Astrocyte (in vitro differentiated cells and primary cell): ENCODE results near the gene IQCE. TPM values are rescaled to one million over a fixed set of nuclear protein-coding genes. Genes with fewer than 3 reads are reported as not detected.

Experiments used
- DNase-seq: peaks from one replicate; pipeline ENCODE4 v3.0.0-alpha.2; 2010; ENCODE audit warnings: low read depth
- FAIRE-seq: peaks from 2 replicates; lab custom pipeline; 2011; peaks lifted over from hg19 to GRCh38; lab: Jason Lieb, UNC
- H2AFZ ChIP-seq: 2 replicates; pipeline ENCODE4 v1.6.0; 2012; ENCODE audit warnings: low read depth, low read length, inconsistent platforms
- H3K27ac ChIP-seq: 2 replicates; pipeline ENCODE4 v1.5.1; 2011; ENCODE audit warnings: low read depth, low read length, inconsistent platforms
- H3K27me3 ChIP-seq: 2 replicates; pipeline ENCODE4 v1.6.0; 2011; ENCODE audit warnings: low read length, inconsistent platforms; ENCODE audit not compliant: insufficient read depth
- H3K36me3 ChIP-seq: 2 replicates; pipeline ENCODE4 v1.5.1; 2011; ENCODE audit warnings: low read length, inconsistent platforms; ENCODE audit not compliant: insufficient read depth
- H3K4me1 ChIP-seq: 2 replicates; pipeline ENCODE4 v1.5.1; 2011; ENCODE audit warnings: low read length, inconsistent platforms; ENCODE audit not compliant: insufficient read depth
- H3K4me2 ChIP-seq: 2 replicates; pipeline ENCODE4 v1.6.0; 2012; ENCODE audit warnings: low read length, inconsistent platforms
- H3K4me3 ChIP-seq: 2 replicates; pipeline ENCODE4 v1.5.1; 2011; ENCODE audit warnings: low read depth, mild to moderate bottlenecking, low read length, inconsistent platforms; ENCODE audit not compliant: insufficient read depth
- H3K79me2 ChIP-seq: 2 replicates; pipeline ENCODE4 v1.6.0; 2012; ENCODE audit warnings: mild to moderate bottlenecking, low read length, inconsistent platforms; ENCODE audit not compliant: insufficient read depth
- H3K9ac ChIP-seq: 2 replicates; pipeline ENCODE4 v1.6.0; 2012; ENCODE audit warnings: mild to moderate bottlenecking, low read length, inconsistent platforms
- H3K9me3 ChIP-seq: 2 replicates; pipeline ENCODE4 v1.5.1; 2012; ENCODE audit warnings: low read depth, mild to moderate bottlenecking, low read length, inconsistent platforms; ENCODE audit not compliant: insufficient read depth
- H4K20me1 ChIP-seq: 2 replicates; pipeline ENCODE4 v1.6.0; 2012; ENCODE audit warnings: low read length, inconsistent platforms; ENCODE audit not compliant: insufficient read depth
- H3K27ac Mint-ChIP-seq: one replicate; pipeline ENCODE4 v1.8.0; 2021; ENCODE audit warnings: mild to moderate bottlenecking, mixed read lengths; ENCODE audit not compliant: unreplicated experiment
- H3K27me3 Mint-ChIP-seq: one replicate; pipeline ENCODE4 v1.8.0; 2021; ENCODE audit warnings: low read depth, mixed read lengths; ENCODE audit not compliant: unreplicated experiment
- H3K36me3 Mint-ChIP-seq: one replicate; pipeline ENCODE4 v1.8.0; 2021; ENCODE audit warnings: low read depth, mixed read lengths; ENCODE audit not compliant: unreplicated experiment
- H3K4me1 Mint-ChIP-seq: one replicate; pipeline ENCODE4 v1.8.0; 2021; ENCODE audit warnings: low read depth, mixed read lengths; ENCODE audit not compliant: unreplicated experiment
- H3K4me3 Mint-ChIP-seq: one replicate; pipeline ENCODE4 v1.8.0; 2021; ENCODE audit warnings: mild to moderate bottlenecking, moderate library complexity, mixed read lengths; ENCODE audit not compliant: unreplicated experiment
- H3K9me3 Mint-ChIP-seq: one replicate; pipeline ENCODE4 v1.8.0; 2021; ENCODE audit warnings: mild to moderate bottlenecking, mixed read lengths; ENCODE audit not compliant: unreplicated experiment
- EZH2 ChIP-seq: IDR thresholded peaks from 2 replicates; pipeline ENCODE4 v1.6.1; 2012; ENCODE audit warnings: mild to moderate bottlenecking, low read length, inconsistent platforms; ENCODE audit not compliant: insufficient read depth
- total RNA-seq: library from RNA; stranded (reverse); gene quantifications from 2 replicates; pipeline ENCODE4 v1.2.1, GENCODE V29; 2021
- TF ChIP-seq, protein P1 (sequence below): IDR thresholded peaks from 2 replicates; pipeline ENCODE4 v1.5.1; 2011; ENCODE audit warnings: low read depth, mild to moderate bottlenecking, inconsistent platforms, low read length, moderate library complexity; ENCODE audit not compliant: insufficient read depth

IQCE gene
- total RNA-seq, 1 donor from 2014 or later: 13.1 TPM

- no peaks in the 10 kb centered on the region for H3K27me3 Mint-ChIP-seq
- TF ChIP-seq, protein P1, sequence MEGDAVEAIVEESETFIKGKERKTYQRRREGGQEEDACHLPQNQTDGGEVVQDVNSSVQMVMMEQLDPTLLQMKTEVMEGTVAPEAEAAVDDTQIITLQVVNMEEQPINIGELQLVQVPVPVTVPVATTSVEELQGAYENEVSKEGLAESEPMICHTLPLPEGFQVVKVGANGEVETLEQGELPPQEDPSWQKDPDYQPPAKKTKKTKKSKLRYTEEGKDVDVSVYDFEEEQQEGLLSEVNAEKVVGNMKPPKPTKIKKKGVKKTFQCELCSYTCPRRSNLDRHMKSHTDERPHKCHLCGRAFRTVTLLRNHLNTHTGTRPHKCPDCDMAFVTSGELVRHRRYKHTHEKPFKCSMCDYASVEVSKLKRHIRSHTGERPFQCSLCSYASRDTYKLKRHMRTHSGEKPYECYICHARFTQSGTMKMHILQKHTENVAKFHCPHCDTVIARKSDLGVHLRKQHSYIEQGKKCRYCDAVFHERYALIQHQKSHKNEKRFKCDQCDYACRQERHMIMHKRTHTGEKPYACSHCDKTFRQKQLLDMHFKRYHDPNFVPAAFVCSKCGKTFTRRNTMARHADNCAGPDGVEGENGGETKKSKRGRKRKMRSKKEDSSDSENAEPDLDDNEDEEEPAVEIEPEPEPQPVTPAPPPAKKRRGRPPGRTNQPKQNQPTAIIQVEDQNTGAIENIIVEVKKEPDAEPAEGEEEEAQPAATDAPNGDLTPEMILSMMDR: no peak
- TF ChIP-seq EZH2: no peak
- no peaks in the 10 kb centered on the region for H3K9me3 Mint-ChIP-seq
- DNase-seq (no peak), FAIRE-seq (no peak)
- H3K27ac Mint-ChIP-seq: peak overlapping the region; percentile 66
- peaks cover 8% of the 10 kb centered on the region for H3K4me1 Mint-ChIP-seq
- Histone ChIP-seq H3K79me2 (peaks cover 87% of the 10 kb centered on the region), H2AFZ (no peak overlapping the region), H3K27me3 (no peaks in the 10 kb centered on the region), H3K4me3 (no peak overlapping the region), H3K36me3 (no peaks in the 10 kb centered on the region), H3K4me1 (peaks cover 71% of the 10 kb centered on the region), H3K9ac (peak overlapping the region; percentile 44), H3K4me2 (peak overlapping the region; percentile 50), H3K9me3 (peaks cover 3% of the 10 kb centered on the region), H3K27ac (no peak overlapping the region), H4K20me1 (peaks cover 83% of the 10 kb centered on the region)
- peaks cover 4% of the 10 kb centered on the region for H3K36me3 Mint-ChIP-seq
- H3K4me3 Mint-ChIP-seq: peak overlapping the region; percentile 68
Measured at GRCh38 chr7:2635810-2636701, 77.3 kb downstream of the IQCE start.

- peaks cover 77% of the 10 kb centered on the region for H3K4me1 ChIP-seq
- H2AFZ ChIP-seq: no peak overlapping the region
- H3K27me3 Mint-ChIP-seq: no peaks in the 10 kb centered on the region
- H3K9me3 ChIP-seq: peaks cover 3% of the 10 kb centered on the region
- H3K4me1 Mint-ChIP-seq: peaks cover 11% of the 10 kb centered on the region
- no peak for TF ChIP-seq EZH2
- no peaks in the 10 kb centered on the region for H3K27me3 ChIP-seq
- H3K27ac ChIP-seq: no peak overlapping the region
- no peak overlapping the region for H3K27ac Mint-ChIP-seq
- peaks cover 88% of the 10 kb centered on the region for H4K20me1 ChIP-seq
- H3K4me3 Mint-ChIP-seq: no peak overlapping the region
- H3K9me3 Mint-ChIP-seq: no peaks in the 10 kb centered on the region
- no peak overlapping the region for H3K4me3 ChIP-seq
- H3K4me2 ChIP-seq: peak overlapping the region; percentile 71
- no peak for FAIRE-seq
- H3K9ac ChIP-seq: no peak overlapping the region
- H3K79me2 ChIP-seq: peaks cover 95% of the 10 kb centered on the region
- H3K36me3 Mint-ChIP-seq: peaks cover 4% of the 10 kb centered on the region
- DNase-seq: no peak
- no peaks in the 10 kb centered on the region for H3K36me3 ChIP-seq
Measured at GRCh38 chr7:2637066-2637471, 78.3 kb downstream of the IQCE start.

- peaks cover 11% of the 10 kb centered on the region for H3K4me1 Mint-ChIP-seq
Measured at GRCh38 chr7:2637505-2638223, 78.9 kb downstream of the IQCE start.

More at GRCh38 chr7:2637505-2638223, 78.9 kb downstream of the IQCE start:
- Mint-ChIP-seq H3K36me3 (peaks cover 4% of the 10 kb centered on the region), H3K27ac (peak overlapping the region; percentile 34), H3K9me3 (no peaks in the 10 kb centered on the region), H3K27me3 (no peaks in the 10 kb centered on the region), H3K4me3 (no peak overlapping the region)
- Histone ChIP-seq H3K36me3 (no peaks in the 10 kb centered on the region), H2AFZ (no peak overlapping the region), H3K4me2 (peak overlapping the region; percentile 71), H3K4me1 (peaks cover 77% of the 10 kb centered on the region), H3K27me3 (no peaks in the 10 kb centered on the region), H3K27ac (peak overlapping the region; percentile 76), H3K4me3 (no peak overlapping the region), H3K9ac (peak overlapping the region; percentile 70), H3K79me2 (peaks cover 94% of the 10 kb centered on the region), H3K9me3 (peaks cover 3% of the 10 kb centered on the region), H4K20me1 (peaks cover 84% of the 10 kb centered on the region)
- no peak for DNase-seq
- TF ChIP-seq, protein P1: no peak
- no peak for TF ChIP-seq EZH2
- no peak for FAIRE-seq
